ENCODE measurements around the gene PLCD1. TPM values are rescaled to one million over a fixed set of nuclear protein-coding genes. Genes with fewer than 3 reads are reported as not detected.

Gene PLCD1
- total and polyA plus RNA-seq, 5 donors from 2014 or later, result 26.2 to 47.5 (median 29.7) TPM

- Histone ChIP-seq H3K9me3 (ENCODE audit: control insufficient read depth in 2 of 2, low read length in 2 of 2) (no peaks in the 10 kb centered on the region), H3K4me1 (ENCODE audit: control insufficient read depth, insufficient read depth, low read length, poor library complexity, severe bottlenecking) (peaks cover 46% of the 10 kb centered on the region), H3K36me3 (ENCODE audit: control insufficient read depth, insufficient read depth, low read length) (no peaks in the 10 kb centered on the region), H3K27me3 (ENCODE audit: control insufficient read depth, insufficient read depth, low read length) (no peaks in the 10 kb centered on the region), H3K4me3 (ENCODE audit: low read depth, low read length) (no peak overlapping the region), H3K27ac (ENCODE audit: insufficient read depth, low read length, poor library complexity, severe bottlenecking) (no peak overlapping the region)
- H3K4me1 Mint-ChIP-seq, result peaks cover 0 to 57% (median 30%) of the 10 kb centered on the region in 4 donors
- no peak for ATAC-seq (ENCODE audit: low read depth in 2 of 2)
- H3K27me3 Mint-ChIP-seq, result peaks cover 16% of the 10 kb centered on the region
- peak overlapping the region in 1 of 3 donors; percentile 76 for H3K27ac Mint-ChIP-seq
- no peak for DNase-seq
- H3K4me3 Mint-ChIP-seq, result peak overlapping the region; percentile 73 to 86 (median 82)
- no peaks in the 10 kb centered on the region for H3K9me3 Mint-ChIP-seq
- no peaks in the 10 kb centered on the region for H3K36me3 Mint-ChIP-seq
These were observed 651 bp downstream of the PLCD1 start for GRCh38 chr3:38028621-38029361.

DNA sequence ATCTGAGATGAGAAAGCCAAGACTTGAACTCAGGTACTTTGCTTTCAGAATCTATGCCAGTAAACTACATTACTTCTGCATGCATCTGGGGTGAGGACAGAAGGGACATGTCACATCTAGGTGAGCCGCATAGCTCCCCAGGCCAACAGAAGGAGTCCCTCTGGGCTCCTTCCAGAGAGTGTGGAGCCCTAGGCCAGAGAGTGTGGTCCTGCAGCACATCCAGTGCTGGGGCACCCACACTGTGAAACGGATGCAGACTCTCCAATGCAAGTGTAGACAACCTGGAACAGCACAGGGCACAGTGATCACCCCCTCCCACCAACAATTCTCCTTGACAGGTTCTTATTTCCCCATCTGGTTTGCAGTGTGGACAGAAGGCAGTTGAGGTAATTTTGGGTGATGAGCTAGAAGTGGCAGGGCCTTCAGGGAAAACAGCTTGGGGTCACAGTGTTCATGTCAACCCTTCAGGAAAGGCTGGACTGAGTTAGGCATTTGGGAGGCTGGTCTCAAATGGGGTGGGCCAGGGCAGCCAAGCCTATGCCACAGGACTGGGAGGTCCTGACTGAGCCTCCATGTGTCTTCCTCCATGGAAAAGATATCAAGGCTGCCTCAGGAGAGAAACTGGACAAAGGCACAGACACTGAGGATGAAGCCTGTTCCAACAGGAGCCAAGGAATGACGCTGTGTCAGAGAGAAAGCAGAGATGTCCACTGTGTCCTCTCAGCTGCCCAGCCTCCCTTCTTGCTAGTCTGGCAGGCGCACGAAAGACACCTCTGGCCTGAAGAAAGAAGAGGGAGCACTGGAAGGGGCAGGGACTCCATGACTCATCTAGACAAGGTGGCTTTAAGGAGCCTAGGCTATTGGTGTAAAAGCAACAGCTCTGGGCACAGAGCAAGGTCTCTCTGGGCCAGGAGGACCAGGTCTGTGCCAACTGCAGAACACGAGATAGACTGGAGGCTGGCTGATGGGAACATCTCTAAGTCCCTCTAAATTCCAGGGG is 1.7 kb downstream of the PLCD1 start:
- Mint-ChIP-seq H3K4me3 (peak overlapping the region; percentile 73 to 86 (median 82)), H3K9me3 (no peaks in the 10 kb centered on the region), H3K27ac (peak overlapping the region in 2 of 3 donors; percentile 25 to 76), H3K36me3 (no peaks in the 10 kb centered on the region), H3K4me1 (peaks cover 0 to 67% (median 33%) of the 10 kb centered on the region in 4 donors), H3K27me3 (peaks cover 16% of the 10 kb centered on the region)
- no peak for ATAC-seq (ENCODE audit: low read depth in 2 of 2)
- H3K9me3 ChIP-seq (ENCODE audit: control insufficient read depth in 2 of 2, low read length in 2 of 2), result no peaks in the 10 kb centered on the region
- no peak for DNase-seq
- no peaks in the 10 kb centered on the region for H3K27me3 ChIP-seq (ENCODE audit: control insufficient read depth, insufficient read depth, low read length)
- no peak overlapping the region for H3K27ac ChIP-seq (ENCODE audit: insufficient read depth, low read length, poor library complexity, severe bottlenecking)
- peaks cover 56% of the 10 kb centered on the region for H3K4me1 ChIP-seq (ENCODE audit: control insufficient read depth, insufficient read depth, low read length, poor library complexity, severe bottlenecking)
- H3K4me3 ChIP-seq (ENCODE audit: low read depth, low read length), result no peak overlapping the region
- no peaks in the 10 kb centered on the region for H3K36me3 ChIP-seq (ENCODE audit: control insufficient read depth, insufficient read depth, low read length)

GRCh38 chr3:38026856-38027255 is 2.6 kb downstream of the PLCD1 start:
- Mint-ChIP-seq H3K9me3 (no peaks in the 10 kb centered on the region), H3K4me3 (peak overlapping the region in 3 of 4 donors; percentile 24 to 82 (median 66)), H3K4me1 (peaks cover 0 to 71% (median 31%) of the 10 kb centered on the region in 4 donors), H3K27me3 (peaks cover 16% of the 10 kb centered on the region), H3K36me3 (no peaks in the 10 kb centered on the region), H3K27ac (peak overlapping the region in 2 of 3 donors; percentile 59 to 60)
- H3K27me3 ChIP-seq (ENCODE audit: control insufficient read depth, insufficient read depth, low read length), result no peaks in the 10 kb centered on the region
- no peaks in the 10 kb centered on the region for H3K36me3 ChIP-seq (ENCODE audit: control insufficient read depth, insufficient read depth, low read length)
- no peaks in the 10 kb centered on the region for H3K9me3 ChIP-seq (ENCODE audit: control insufficient read depth in 2 of 2, low read length in 2 of 2)
- H3K4me3 ChIP-seq (ENCODE audit: low read depth, low read length), result no peak overlapping the region
- peaks cover 61% of the 10 kb centered on the region for H3K4me1 ChIP-seq (ENCODE audit: control insufficient read depth, insufficient read depth, low read length, poor library complexity, severe bottlenecking)
- no peak for DNase-seq
- no peak for ATAC-seq (ENCODE audit: low read depth in 2 of 2)
- no peak overlapping the region for H3K27ac ChIP-seq (ENCODE audit: insufficient read depth, low read length, poor library complexity, severe bottlenecking)

- DNase-seq (no peak), ATAC-seq (ENCODE audit: low read depth in 2 of 2) (no peak)
- Mint-ChIP-seq H3K9me3 (peaks cover 0 to 2% (median 0%) of the 10 kb centered on the region in 7 donors), H3K4me1 (peaks cover 0 to 61% (median 20%) of the 10 kb centered on the region in 4 donors), H3K27ac (peak overlapping the region; percentile 11 to 94 (median 92)), H3K27me3 (peaks cover 2% of the 10 kb centered on the region), H3K36me3 (peaks cover 21% of the 10 kb centered on the region), H3K4me3 (peak overlapping the region; percentile 88 to 89 (median 89))
- Histone ChIP-seq H3K27me3 (ENCODE audit: control insufficient read depth, insufficient read depth, low read length) (no peaks in the 10 kb centered on the region), H3K9me3 (ENCODE audit: control insufficient read depth in 2 of 2, low read length in 2 of 2) (no peaks in the 10 kb centered on the region), H3K4me1 (ENCODE audit: control insufficient read depth, insufficient read depth, low read length, poor library complexity, severe bottlenecking) (peaks cover 36% of the 10 kb centered on the region), H3K27ac (ENCODE audit: insufficient read depth, low read length, poor library complexity, severe bottlenecking) (peak overlapping the region; percentile 96), H3K36me3 (ENCODE audit: control insufficient read depth, insufficient read depth, low read length) (peaks cover 17% of the 10 kb centered on the region), H3K4me3 (ENCODE audit: low read depth, low read length) (peak overlapping the region; percentile 87)
These were observed 6.3 kb downstream of the PLCD1 start for GRCh38 chr3:38022896-38023709.

DNA sequence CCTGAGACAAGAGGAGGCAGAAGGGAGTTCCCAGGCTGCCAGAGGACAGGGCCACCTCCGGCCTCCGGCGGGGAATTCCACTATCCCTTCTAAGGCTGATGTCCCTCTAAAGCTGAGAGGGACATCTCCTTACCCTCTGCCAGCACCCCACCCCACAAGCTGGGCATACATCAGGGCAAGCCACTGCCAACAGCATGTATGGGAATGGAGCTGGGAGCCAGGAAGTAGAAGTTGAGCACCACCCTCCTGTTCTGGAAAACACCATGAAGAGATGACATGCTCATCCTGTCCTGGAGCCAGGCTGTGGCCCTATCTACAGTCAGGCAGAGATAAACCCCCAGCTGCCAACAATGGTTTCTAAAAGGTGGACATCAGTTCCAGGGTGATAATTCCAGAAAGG is 7.1 kb downstream of the PLCD1 start:
- no peaks in the 10 kb centered on the region for H3K9me3 ChIP-seq (ENCODE audit: control insufficient read depth in 2 of 2, low read length in 2 of 2)
- no peak overlapping the region for H3K4me3 ChIP-seq (ENCODE audit: low read depth, low read length)
- H3K27ac ChIP-seq (ENCODE audit: insufficient read depth, low read length, poor library complexity, severe bottlenecking), result peak overlapping the region; percentile 26
- Mint-ChIP-seq H3K4me3 (peak overlapping the region in 3 of 4 donors; percentile 16 to 89 (median 41)), H3K27me3 (no peaks in the 10 kb centered on the region), H3K9me3 (peaks cover 0 to 2% (median 0%) of the 10 kb centered on the region in 7 donors), H3K4me1 (peaks cover 0 to 55% (median 16%) of the 10 kb centered on the region in 4 donors), H3K27ac (peak overlapping the region; percentile 76 to 94 (median 85)), H3K36me3 (peaks cover 27% of the 10 kb centered on the region)
- H3K36me3 ChIP-seq (ENCODE audit: control insufficient read depth, insufficient read depth, low read length), result peaks cover 24% of the 10 kb centered on the region
- no peak for DNase-seq
- no peak for ATAC-seq (ENCODE audit: low read depth in 2 of 2)
- H3K27me3 ChIP-seq (ENCODE audit: control insufficient read depth, insufficient read depth, low read length), result no peaks in the 10 kb centered on the region
- peaks cover 36% of the 10 kb centered on the region for H3K4me1 ChIP-seq (ENCODE audit: control insufficient read depth, insufficient read depth, low read length, poor library complexity, severe bottlenecking)

- H3K4me1 ChIP-seq (ENCODE audit: control insufficient read depth, insufficient read depth, low read length, poor library complexity, severe bottlenecking), result peaks cover 36% of the 10 kb centered on the region
- Mint-ChIP-seq H3K4me1 (peaks cover 0 to 55% (median 16%) of the 10 kb centered on the region in 4 donors), H3K9me3 (peaks cover 0 to 8% (median 0%) of the 10 kb centered on the region in 7 donors), H3K4me3 (no peak overlapping the region), H3K27ac (peak overlapping the region in 2 of 3 donors; percentile 85 to 94), H3K36me3 (peaks cover 36% of the 10 kb centered on the region), H3K27me3 (no peaks in the 10 kb centered on the region)
- peaks cover 0 to 6% of the 10 kb centered on the region in 2 experiments for H3K9me3 ChIP-seq (ENCODE audit: control insufficient read depth in 2 of 2, low read length in 2 of 2)
- DNase-seq (no peak), ATAC-seq (ENCODE audit: low read depth in 2 of 2) (no peak)
- peaks cover 34% of the 10 kb centered on the region for H3K36me3 ChIP-seq (ENCODE audit: control insufficient read depth, insufficient read depth, low read length)
- no peaks in the 10 kb centered on the region for H3K27me3 ChIP-seq (ENCODE audit: control insufficient read depth, insufficient read depth, low read length)
- no peak overlapping the region for H3K27ac ChIP-seq (ENCODE audit: insufficient read depth, low read length, poor library complexity, severe bottlenecking)
- H3K4me3 ChIP-seq (ENCODE audit: low read depth, low read length), result no peak overlapping the region
These were observed 8.2 kb downstream of the PLCD1 start for GRCh38 chr3:38021196-38021595.

DNA sequence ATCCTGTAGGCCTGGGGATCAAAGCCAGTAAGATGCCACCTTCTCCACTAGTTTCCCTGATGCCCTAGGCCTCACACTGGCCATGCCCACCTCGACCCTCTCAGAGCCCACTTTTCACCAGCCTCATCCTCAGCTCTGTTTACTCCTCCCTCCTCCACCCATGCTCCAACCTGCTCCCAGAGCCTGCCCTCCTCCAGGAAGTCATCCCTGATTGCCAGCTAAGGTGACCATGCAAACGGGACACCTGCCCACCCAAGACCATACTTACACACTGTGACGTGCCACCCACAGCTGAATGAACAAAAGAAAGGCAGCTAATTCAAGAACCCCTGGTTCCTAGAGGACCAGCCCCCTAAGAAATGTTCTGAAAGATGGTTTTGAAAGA is 9.1 kb downstream of the PLCD1 start:
- DNase-seq (no peak), ATAC-seq (ENCODE audit: low read depth in 2 of 2) (no peak)
- no peaks in the 10 kb centered on the region for H3K27me3 Mint-ChIP-seq
- H3K9me3 Mint-ChIP-seq, result peaks cover 0 to 11% (median 0%) of the 10 kb centered on the region in 7 donors
- H3K4me1 Mint-ChIP-seq, result peaks cover 0 to 49% (median 11%) of the 10 kb centered on the region in 4 donors
- H3K27me3 ChIP-seq (ENCODE audit: control insufficient read depth, insufficient read depth, low read length), result no peaks in the 10 kb centered on the region
- no peak overlapping the region for H3K27ac ChIP-seq (ENCODE audit: insufficient read depth, low read length, poor library complexity, severe bottlenecking)
- H3K27ac Mint-ChIP-seq, result peak overlapping the region in 2 of 3 donors; percentile 32 to 94
- peaks cover 27% of the 10 kb centered on the region for H3K4me1 ChIP-seq (ENCODE audit: control insufficient read depth, insufficient read depth, low read length, poor library complexity, severe bottlenecking)
- peaks cover 0 to 10% of the 10 kb centered on the region in 2 experiments for H3K9me3 ChIP-seq (ENCODE audit: control insufficient read depth in 2 of 2, low read length in 2 of 2)
- H3K4me3 ChIP-seq (ENCODE audit: low read depth, low read length), result no peak overlapping the region
- peak overlapping the region in 1 of 4 donors; percentile 33 for H3K4me3 Mint-ChIP-seq
- H3K36me3 Mint-ChIP-seq, result peaks cover 45% of the 10 kb centered on the region
- peaks cover 43% of the 10 kb centered on the region for H3K36me3 ChIP-seq (ENCODE audit: control insufficient read depth, insufficient read depth, low read length)
